Left lung (tissue), 14 donors: ENCODE data around the gene BACH2. TPM values are rescaled to one million over a fixed set of nuclear protein-coding genes. Genes with fewer than 3 reads are reported as not detected.
A peak's percentile ranks its signal among the peaks of the same experiment; 100 is the strongest.

Experiments
- ATAC-seq: fragments of 200-7000 bp; cut with Tn5 transposase; one replicate; pipeline ENCODE4 v1.9.1; 2020; ENCODE audit warnings: moderate library complexity
- DNase-seq, 4 donors: peaks; one replicate each; pipeline ENCODE4 v3.0.0-alpha.2; 2013 to 2020
- H3K27ac ChIP-seq, 2 donors: fragments of 200-600 bp; sonication (generic) in 1 of 2; one replicate each; pipeline versions ENCODE4 v1.5.0 to v1.8.0; 2020 to 2021
- H3K27me3 ChIP-seq, 2 donors: fragments of 200-600 bp; sonication (generic) in 1 of 2; one replicate each; pipeline versions ENCODE4 v1.5.0 to v1.8.0; 2020 to 2021
- H3K36me3 ChIP-seq, 2 donors: fragments of 200-600 bp; sonication (generic) in 1 of 2; one replicate each; pipeline versions ENCODE4 v1.5.0 to v1.8.0; 2020 to 2021
- H3K4me1 ChIP-seq, 2 donors: fragments of 200-600 bp; one replicate each; pipeline ENCODE4 v1.8.0; 2021
- H3K4me3 ChIP-seq, 2 donors: fragments of 200-600 bp; sonication (generic) in 1 of 2; one replicate each; pipeline versions ENCODE4 v1.5.0 to v1.8.0; 2020 to 2021; ENCODE audit warnings: mild to moderate bottlenecking in 1 of 2
- H3K9me3 ChIP-seq, 2 donors: fragments of 200-600 bp; sonication (generic) in 1 of 2; one replicate each; pipeline versions ENCODE4 v1.5.0 to v1.8.0; 2020 to 2021
- CTCF ChIP-seq, 2 donors: fragments of 200-600 bp; sonication (generic) in 1 of 2; IDR thresholded peaks; one replicate each; pipeline versions ENCODE4 v1.5.0 to v1.8.0; 2021; ENCODE audit warnings: antibody characterized with exemption in 2 of 2
- intact Hi-C, 2 donors: fragments of 100-400 bp; cut with DNase I; formaldehyde crosslinking; loops; one replicate each; pipeline versions ENCODE4 v1.11.2 to v1.14.2; 2022
- long read RNA-seq, 12 donors: library from polyadenylated mRNA in 2 of 12; unstranded in 2 of 12; transcript quantifications; one replicate each; pipeline ENCODE4 v2.0.0 and lab custom pipeline, GENCODE V29; 2019 to 2026
- polyA plus RNA-seq, 6 donors: library from polyadenylated mRNA; unstranded; fragments of 120-200 nt; gene quantifications; one replicate each; pipeline ENCODE4 v1.2.1, GENCODE V29; 2013; ENCODE audit not compliant: insufficient read length in 6 of 6
- total RNA-seq, 2 donors: library from RNA; stranded (reverse); fragmentation: NEBNext Ultra II Directional; extraction: Animal tissue kit (Norgen Biotek cat#: 25700); gene quantifications; one replicate each; pipeline ENCODE4 v1.2.1, GENCODE V29; 2021
- donor health status: DM: no; HTN: yes; CAD: no.
- donor health status: DM: no; HTN: no; CAD: no.

BACH2 gene
- total RNA-seq (1 to 10 TPM; 3.8 to 5.6 TPM), polyA plus RNA-seq (10 to 100 TPM in 1 of 6 donors, 1 to 10 TPM in 5; 7.3 to 10.6 (median 9.4) TPM)
- long read RNA-seq, donor 1, partial matches to known transcripts, result 0 of 1 reads
- long read RNA-seq, donor 1, other reads (novel, unspliced or antisense), result 0 of 1 reads
- long read RNA-seq, donor 2, result 0 reads
- long read RNA-seq, donor 3, result 0 reads
- long read RNA-seq, donor 4, partial matches to known transcripts, result 0 of 1 reads
- long read RNA-seq, donor 4, other reads (novel, unspliced or antisense), result 1 of 1 reads
- long read RNA-seq, donor 5, result 0 reads
- long read RNA-seq, donor 6, result 0 reads
- long read RNA-seq, donor 7, result 0 reads
- long read RNA-seq, donor 8, result 0 reads
- long read RNA-seq, donor 9, result 0 reads
- long read RNA-seq, donor 10, result 0 reads
- long read RNA-seq, donor 11, full-length matches to known transcripts, result 1 of 15 reads
- long read RNA-seq, donor 11, partial matches to known transcripts, result 14 of 15 reads
- long read RNA-seq, donor 11, other reads (novel, unspliced or antisense), result 0 of 15 reads
- long read RNA-seq, donor 12, result 0 reads

DNA sequence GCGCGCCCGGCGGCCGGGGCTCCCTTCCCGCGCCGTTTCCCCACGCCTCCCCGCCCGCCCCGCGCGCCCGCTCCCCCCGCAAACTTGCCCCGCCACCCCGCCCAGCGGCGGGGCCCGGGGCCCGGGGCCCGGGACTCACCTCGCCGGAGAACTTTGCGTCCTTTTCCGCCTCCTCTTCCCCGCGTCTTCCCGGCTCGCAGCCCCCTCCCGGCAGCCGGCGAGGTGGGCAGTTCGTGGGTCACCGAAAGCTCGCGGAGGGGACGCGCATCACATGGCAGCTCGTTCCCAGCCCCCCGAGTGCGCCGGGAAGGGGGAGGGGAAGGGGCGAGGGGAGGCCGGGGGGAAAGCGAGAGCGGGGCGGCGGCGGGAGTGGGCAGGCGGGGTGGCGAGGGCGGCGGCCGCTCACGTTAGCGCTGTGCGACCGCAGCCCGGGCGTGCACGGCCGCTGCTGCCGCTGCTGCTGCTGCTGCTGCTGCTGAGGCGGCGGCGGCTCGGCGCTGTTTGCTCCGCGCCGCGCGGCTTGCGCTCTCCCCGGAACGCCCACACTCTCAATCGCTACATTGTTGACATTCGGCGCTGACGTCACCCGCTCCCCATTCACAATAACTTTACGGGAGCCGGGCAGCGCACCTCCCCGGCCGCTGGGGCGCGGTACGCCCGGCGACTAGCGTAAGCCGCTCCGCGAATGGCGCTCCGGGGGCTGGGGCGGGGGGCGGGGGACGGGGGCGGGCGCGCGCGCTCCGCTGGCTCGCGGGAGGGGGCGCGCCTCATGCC lies at the start of gene BACH2:
Gene BACH2, minus strand, starts transcription at position 503 of the 774 bp plus-strand sequence. CDS start 287,999 bp downstream, outside the sequence.
- Histone ChIP-seq H3K4me3 (peak within 1 kb of the TSS; percentile 49 to 58), H3K9me3 (no peaks in the 10 kb centered on the region), H3K27ac (peak within 1 kb of the TSS; percentile 54 to 84), H3K4me1 (peaks cover 6 to 19% of the 10 kb centered on the region in 2 donors), H3K27me3 (peaks cover 23 to 79% of the 10 kb centered on the region in 2 donors), H3K36me3 (no peaks in the 10 kb centered on the region)
- peak; percentile 91 to 95 (median 92) for DNase-seq
- peak; percentile 21 to 24 for TF ChIP-seq CTCF (IDR thresholded peaks at IDR 0.05)
- ATAC-seq, result peak; percentile 88
- intact Hi-C loops, result loop anchor here in 1 of 2 donors (10.0 kb wide), 2 partner anchors 98 to 322 kb away; no protein-coding TSS in a partner anchor

- no peaks in the 10 kb centered on the region for H3K36me3 ChIP-seq
- H3K9me3 ChIP-seq, result no peaks in the 10 kb centered on the region
- no peaks in the 10 kb centered on the region for H3K4me1 ChIP-seq
- no peak for DNase-seq
- no peak for ATAC-seq
- H3K27ac ChIP-seq, result no peak overlapping the region
- no peak for TF ChIP-seq CTCF (IDR thresholded peaks at IDR 0.05)
- H3K27me3 ChIP-seq, result no peaks in the 10 kb centered on the region
- intact Hi-C loops, result no loop called here
- H3K4me3 ChIP-seq, result no peak overlapping the region
Measured at GRCh38 chr6:90343576-90343975, 46.9 kb upstream of the BACH2 start.

GRCh38 chr6:90338409-90338808 lies 41.8 kb upstream of the BACH2 start:
- Histone ChIP-seq H3K27me3 (no peaks in the 10 kb centered on the region), H3K36me3 (no peaks in the 10 kb centered on the region), H3K27ac (no peak overlapping the region), H3K4me3 (no peak overlapping the region), H3K9me3 (no peaks in the 10 kb centered on the region), H3K4me1 (no peaks in the 10 kb centered on the region)
- TF ChIP-seq CTCF (IDR thresholded peaks at IDR 0.05), result no peak
- DNase-seq, result no peak
- intact Hi-C loops, result no loop called here
- ATAC-seq, result no peak

GRCh38 chr6:90336388-90336947 lies 39.8 kb upstream of the BACH2 start:
- H3K4me3 ChIP-seq, result no peak overlapping the region
- H3K27ac ChIP-seq, result no peak overlapping the region
- no peaks in the 10 kb centered on the region for H3K36me3 ChIP-seq
- no peak for DNase-seq
- no peak for TF ChIP-seq CTCF (IDR thresholded peaks at IDR 0.05)
- no peaks in the 10 kb centered on the region for H3K27me3 ChIP-seq
- no peaks in the 10 kb centered on the region for H3K4me1 ChIP-seq
- no peaks in the 10 kb centered on the region for H3K9me3 ChIP-seq
- no peak for ATAC-seq
- intact Hi-C loops, result no loop called here
